ENCODE measurements around the gene KLK12.

The KLK12 gene

DNA sequence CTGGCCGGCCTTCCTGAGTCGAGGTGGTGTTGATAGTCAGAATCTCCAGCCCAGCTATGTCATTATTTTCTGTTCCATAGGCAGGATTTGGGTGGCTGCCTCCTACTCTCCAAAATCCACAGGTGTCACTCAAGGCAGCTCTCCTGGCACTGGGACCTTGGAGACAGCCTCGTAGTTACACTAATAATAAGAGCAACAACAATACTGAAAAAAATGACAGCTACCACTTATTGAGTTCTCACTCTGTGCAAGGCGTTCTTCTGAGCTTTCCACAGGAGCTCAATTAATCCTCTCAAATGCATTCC is 12.2 kb upstream of the KLK12 start:
- DNase-seq (ENCODE audit: low read depth), result no peak

DNA sequence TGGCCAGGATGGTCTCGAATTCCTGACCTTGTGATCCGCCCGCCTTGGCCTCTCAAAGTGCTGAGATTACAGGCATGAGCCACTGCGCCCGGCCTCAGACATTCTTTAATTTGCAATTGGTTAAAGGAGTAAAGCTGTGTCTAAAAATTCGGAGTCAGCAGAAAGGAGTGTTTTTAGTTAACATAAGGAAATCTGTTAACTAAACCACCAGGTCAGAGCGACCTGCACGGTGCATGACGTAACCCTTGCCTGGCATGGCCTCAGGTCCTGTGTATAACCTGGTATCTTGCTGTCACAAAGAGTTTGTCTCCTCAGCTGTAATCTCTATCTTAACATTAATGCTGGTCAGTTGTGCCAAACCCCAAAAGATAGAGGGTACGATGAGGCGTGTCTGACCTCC is 9.5 kb upstream of the KLK12 start:
- DNase-seq (ENCODE audit: low read depth), result no peak

DNA sequence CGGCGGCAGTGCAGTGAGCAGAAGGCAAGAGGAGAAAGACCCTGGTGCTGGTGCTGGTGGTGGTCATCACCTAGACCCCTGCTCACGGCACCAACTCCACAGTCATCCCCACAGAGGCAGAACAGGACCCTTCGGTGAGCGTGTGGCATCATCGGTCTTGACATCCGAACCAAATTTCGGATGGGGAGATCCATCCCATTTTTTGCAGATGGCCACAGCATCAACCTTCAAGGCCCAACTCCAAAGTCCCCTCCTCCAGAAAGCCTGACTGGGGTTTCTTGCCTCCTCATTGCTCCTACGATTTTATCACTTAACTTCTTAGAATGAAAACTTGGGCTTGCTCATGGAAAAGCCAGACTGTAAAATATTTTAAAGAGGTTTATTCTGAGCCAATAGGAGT is 8.7 kb upstream of the KLK12 start:
- DNase-seq (ENCODE audit: low read depth), result no peak

DNA sequence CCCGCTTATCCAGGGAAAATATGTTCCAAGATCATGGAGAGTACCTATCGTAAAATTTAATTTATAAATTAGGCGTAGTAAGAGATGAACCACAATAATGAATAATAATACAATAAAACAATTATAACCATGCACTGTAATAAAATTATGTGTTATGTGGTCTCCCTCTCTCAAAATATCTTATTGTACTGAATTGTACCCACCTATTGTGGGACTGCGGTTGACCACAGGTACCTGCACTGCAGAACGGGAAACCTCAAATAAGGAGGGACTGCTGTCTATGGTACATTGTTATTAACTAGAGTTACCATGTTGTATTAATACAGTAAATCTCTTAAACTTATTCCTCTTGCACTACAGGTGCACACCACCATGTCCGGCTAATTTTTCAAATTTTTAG is 5.3 kb upstream of the KLK12 start:
- DNase-seq (ENCODE audit: low read depth), result no peak

DNA sequence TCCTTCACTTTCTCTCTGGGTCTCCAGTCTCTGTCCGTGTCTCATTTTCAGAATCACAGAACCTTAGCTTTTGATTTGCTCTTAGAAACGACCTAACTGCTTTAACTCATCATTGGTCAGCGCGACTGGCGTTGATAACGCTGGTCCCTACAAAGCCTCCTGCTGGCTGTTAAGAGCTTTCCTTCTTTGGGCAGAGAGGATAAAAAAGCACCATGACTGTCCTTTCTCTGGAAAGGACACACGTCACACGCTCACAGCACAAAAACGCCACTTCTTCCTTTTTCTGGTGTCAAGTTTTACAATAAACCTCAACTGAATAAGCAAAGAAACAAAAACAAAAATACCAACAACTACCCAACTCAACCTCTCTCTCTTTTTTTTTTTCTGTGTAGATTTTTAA is 1.7 kb upstream of the KLK12 start:
- no peak for DNase-seq (ENCODE audit: low read depth)

DNA sequence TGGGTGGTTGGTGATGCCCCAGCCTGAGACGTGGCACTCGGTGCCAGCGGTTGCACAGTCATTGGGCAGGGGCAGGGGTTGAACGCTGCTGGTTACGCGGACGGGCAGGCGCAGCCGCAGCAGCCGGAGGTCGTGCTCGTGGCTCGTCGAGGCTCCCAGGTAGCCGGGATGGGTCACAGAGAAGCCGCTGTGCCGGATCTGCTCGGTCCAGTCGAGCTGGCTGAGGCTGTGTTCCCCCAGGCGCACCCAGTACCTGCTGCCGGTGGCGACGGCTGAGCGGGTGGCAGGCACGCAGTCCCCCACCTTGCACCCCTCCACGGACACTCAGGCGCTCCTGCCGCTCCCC is 2.9 kb downstream of the KLK12 start:
- DNase-seq (ENCODE audit: low read depth), result no peak

DNA sequence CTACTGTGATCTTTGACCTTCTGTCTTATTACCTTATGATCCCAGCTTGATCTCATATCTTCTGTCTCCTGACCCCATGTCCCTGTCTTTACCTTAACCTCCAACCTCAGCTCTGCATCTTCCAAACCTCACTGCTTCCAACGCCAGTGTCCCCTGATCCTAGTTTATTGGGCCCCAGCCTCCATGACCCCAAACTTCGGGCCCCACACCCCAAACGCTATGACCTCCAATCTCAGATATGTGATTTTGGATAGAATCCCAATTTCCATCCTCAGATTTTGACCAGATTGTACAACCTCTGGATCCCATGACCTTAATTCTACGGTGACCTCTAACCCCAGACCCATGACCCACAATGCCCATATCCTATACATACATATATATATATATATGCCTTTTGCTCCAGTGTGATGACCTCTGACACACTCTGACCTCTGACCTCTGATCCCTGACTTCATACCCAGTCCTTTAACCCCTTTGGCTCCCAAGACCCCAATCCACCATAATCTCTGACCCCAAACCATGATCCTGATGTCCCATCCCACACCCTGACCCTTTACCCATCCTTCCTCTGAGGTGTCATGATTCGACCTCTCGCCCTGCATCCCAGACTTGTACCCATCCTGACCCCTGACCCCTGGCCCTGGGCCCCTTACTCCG is 3.5 kb downstream of the KLK12 start:
- DNase-seq (ENCODE audit: low read depth), result no peak

DNA sequence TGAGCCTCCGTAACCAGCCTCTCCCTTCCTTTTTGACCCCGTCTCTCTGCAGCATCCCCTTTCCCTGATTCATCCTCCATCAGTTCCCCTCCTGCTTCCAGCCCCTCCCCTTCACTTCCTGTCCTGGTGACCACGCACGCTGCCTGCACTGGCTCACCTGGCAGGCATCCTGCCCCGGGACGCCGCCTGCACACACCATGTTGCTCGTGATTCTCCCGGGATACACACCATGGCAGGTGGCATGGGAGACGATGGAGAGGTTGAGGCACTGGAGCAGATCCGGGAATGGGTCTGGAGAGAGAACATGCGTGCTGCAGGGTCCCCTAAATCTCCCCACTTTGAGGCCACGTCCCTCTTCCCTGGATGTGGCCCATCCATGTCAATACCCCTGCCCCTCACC is 4.2 kb downstream of the KLK12 start:
- no peak for DNase-seq (ENCODE audit: low read depth)

DNA sequence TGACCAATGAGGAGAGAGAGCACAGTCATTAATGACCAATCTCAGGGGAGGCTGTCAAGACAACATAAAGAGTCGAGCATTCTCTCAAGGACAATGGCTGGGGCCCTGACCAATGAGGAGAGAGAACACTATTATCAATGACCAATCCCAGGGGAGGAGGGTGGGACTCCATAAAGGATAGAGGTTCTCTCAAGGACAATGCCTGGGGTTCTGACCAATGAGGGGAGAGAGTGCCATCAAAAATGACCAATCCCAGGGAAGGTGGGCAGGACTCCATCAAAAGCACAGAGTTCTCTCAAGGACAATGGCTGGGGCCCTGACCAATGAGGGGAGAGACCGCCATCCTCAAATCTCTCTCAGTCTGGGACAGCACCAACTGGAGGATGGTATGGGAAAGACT is 5.1 kb downstream of the KLK12 start:
- DNase-seq (ENCODE audit: low read depth), result no peak

DNA sequence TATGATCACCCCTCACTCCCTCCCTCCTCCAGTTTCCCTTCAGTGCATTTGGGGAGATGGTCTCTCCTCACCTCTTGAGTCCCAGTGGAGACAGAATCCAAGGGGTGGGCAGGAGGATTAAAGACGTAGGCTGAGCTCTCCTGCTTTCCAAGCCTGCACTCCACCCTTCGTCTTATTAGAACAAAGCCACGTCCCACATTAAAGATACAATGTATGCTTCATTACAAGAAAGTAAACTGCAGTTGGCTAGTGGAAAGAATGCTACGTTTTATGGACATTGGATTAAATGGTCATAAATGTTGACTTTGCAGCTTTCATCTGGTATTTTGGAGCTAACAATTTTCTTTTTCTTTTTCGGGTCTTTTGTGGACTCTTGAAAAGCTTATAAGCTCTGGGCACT is 6.9 kb downstream of the KLK12 start:
- DNase-seq (ENCODE audit: low read depth), result no peak

DNA sequence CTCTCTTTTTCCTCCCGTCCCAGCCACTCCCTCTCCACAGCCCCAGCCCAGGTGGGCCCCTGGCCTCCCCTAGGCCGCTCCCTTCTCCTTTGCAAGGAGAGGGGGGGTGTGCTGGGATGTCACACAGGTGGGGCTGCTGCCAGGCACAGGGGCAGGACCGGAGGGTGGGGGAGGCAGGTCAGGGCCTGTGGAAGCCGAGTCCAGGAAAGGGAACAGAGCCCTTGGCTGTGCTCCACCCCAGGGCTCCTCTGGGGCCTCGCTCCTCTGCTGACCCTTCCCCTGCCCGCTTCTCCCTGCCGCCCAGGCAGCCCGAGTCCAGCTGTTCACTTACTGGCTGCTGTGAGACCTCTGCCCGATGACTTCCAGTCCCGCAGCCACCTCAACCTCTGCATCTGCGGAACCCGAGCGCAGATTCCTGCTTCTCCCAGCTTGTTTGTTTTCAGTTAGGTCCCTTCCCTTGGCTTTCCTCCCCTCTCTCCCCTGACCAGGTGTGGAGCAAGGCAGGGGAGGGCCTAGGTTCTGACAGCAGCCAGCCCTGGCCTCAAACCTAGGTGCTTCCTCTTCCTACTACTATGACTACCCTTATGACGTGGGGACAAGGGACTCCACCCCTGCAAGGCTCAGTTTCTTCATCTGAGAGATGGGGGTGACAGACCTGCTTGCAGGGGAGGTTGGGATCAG is 7.5 kb downstream of the KLK12 start:
- DNase-seq (ENCODE audit: low read depth), result no peak

DNA sequence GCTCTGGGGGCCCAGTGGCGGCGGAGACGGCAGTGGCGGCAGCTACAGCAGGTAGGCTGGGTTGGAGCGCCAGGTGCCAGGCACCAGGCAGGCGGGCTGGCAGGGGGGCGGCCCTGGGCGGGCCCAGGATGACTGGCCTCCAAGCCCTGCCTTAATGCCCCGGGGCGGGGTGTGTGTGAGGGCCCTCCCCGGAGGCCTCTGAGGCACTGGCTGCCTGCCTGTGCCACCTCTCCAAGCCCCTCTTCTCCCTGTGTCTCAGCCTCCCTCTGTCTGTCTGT is 8.3 kb downstream of the KLK12 start, which contains the start of gene KLK11:
TSS of gene KLK11 (minus strand) at position 63 of the 278 bp plus-strand sequence. CDS start 985 bp downstream, outside the sequence.
- DNase-seq (ENCODE audit: low read depth), result no peak

DNA sequence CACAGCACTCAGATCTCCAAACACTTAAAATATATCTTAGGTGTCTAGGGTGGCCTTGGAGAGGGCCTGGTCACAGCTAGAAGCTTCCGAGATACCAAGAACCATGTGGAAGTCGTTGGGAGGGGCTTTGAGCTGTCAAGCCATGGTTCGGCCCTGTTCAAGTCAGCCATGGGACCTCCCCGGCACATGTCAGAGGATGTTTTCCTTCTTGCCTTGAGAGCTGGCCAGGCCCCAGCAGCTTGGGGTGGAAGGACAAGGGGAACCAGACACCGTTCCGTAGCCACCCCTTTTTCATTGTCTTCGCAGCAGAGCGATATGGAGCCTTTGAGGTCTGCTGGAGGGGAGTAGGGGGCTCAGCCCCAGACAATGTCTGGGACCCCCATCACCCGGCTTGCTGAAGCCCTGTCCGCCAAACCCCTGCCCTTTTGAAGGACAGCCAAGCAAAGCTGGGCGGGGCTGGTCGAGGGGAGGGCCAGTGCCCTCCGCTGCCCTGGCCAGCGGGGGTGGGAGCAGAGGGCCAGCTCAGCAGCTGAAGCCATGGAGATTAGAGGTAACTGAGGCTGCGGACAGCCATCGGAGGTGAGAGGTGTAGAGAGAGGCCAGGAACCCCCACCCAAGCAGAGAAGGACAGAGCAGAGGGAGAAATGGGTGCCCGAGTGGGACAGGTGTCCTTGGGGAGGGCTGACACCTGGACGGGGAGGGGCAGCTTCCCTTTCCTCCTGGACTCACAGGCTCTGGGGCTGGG is 8.8 kb downstream of the KLK12 start:
- no peak for DNase-seq (ENCODE audit: low read depth)

DNA sequence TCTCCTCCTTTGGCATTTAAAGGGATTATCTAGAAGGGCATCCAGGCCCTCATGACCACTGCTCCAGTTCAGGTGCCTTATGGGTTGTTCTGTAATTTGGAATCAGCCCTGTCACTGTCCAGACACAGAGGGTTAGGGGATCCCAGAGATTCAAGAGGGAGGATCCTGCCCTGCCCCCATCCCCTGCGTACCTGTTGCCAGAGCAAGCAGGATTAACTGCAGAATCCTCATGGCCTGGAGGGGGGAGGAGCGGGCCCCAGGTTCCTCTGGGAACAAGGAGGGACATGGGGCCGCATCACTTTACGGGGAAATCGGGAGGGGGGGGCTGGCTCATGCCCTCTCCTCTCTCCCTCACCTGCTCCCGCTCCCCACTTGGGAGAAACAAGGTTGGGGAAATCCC is 9.4 kb downstream of the KLK12 start:
- no peak for DNase-seq (ENCODE audit: low read depth)

DNA sequence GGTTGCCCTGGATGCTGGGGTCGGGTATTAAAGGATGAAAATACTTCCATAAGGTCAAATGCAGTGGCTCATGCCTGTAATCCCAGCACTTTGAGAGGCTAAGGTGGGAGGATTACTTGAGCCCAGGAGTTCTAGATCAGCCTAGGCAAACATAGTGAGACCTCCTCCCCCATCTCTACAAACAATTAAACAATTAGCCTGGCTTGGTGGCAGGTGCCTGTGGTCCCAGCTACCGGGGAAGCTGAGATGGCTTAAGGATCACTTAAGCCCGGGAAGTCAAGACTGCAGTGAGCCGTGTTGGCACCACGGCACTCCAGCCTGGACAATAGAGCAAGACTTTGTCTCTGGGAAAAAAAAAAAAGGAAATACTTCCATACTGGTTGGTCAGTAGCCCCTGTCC is 9.9 kb downstream of the KLK12 start:
- DNase-seq (ENCODE audit: low read depth), result no peak

DNA sequence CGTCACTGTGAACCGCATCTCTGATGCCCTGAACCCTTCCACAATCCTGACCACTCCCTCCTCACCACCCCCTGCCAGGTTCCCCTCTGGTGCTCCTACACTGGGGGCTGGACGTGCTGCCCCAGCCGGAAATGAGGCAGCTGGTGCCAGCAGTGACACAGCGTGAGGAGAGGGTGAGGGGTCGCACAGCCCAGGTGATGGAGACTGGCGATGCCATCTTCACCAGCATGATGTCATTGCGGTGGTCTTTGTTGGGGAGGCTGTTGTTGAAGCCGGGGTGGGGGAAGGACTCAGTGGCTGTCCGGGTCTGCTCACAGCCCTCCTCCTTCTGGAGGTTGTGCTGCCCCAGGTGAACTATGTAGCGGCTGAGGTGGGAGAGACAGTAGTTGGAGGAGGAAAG is 10.9 kb downstream of the KLK12 start:
- no peak for DNase-seq (ENCODE audit: low read depth)

DNA sequence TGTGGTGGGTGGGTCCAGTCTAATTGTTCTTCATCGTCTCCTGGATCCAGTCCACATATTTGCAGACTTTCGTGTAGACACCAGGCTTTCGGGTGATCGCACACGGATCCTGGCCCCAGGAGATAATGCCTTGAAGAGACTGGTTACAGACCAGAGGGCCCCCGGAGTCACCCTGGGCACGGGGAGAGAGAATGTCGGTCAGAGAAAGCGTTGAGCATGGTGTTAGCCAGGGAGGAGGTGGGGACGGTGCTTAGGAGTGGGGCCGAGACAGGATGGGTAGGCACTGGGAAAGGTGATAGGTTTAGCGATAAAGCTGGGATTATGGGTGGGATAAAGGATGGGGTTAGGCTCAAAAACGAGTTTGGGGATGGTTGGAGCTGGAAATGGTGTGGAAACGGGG is 12.3 kb downstream of the KLK12 start:
- no peak for DNase-seq (ENCODE audit: low read depth)

DNA sequence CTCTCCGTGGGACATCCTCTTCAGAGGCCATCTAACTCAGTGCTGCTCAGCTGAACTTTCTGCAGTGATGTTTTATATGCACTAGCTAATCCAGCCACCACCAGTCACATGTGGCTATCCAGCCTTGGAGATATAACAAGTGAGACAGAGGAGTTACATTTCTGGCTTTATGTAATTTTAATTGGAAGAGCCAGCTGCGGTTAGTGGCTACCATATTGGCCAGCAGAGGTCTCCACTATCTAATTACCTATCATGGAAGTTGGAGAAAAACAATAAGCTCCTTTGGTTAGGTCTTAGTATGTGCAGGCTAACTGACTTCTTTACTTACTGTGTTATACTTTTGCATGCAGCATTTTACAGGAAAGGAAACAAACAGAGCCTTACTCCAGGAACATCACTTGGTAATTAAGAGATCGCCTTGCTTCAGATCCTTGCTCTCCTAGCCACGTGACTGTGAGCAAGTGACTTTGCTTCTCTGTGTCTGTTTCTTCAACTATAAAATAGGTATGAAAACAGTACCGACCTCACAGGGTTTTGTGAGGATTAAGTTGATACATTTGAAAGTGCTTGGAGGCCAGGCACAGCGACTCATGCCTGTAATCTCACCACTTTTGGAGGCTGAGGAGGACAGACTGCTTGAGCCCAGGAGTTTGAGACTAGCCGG is 13.7 kb downstream of the KLK12 start:
- DNase-seq (ENCODE audit: low read depth), result no peak

DNA sequence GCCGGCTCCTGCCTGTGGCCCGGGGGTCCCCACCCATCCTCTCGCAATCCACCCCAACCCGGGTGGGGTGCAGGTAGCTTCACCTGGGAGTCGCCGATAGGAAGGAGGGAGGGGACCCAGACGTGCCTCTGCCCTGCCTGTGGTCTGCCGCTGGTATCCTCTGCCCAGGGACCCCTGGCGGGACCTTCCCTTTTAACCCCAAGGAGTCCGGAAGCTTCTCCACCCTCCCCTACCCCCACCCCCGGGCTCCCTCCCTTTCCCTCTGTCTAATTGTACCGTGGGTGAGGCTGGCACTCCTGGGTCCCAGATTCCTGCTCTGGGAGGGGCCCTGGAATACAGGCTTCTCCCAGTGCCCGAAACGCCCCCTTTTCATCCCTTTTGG is 15.3 kb downstream of the KLK12 start, which contains the start of gene KLK10:
TSS of gene KLK10 (minus strand) at position 166 of the 382 bp plus-strand sequence. CDS start 579 bp downstream, outside the sequence.
- DNase-seq (ENCODE audit: low read depth), result no peak

DNA sequence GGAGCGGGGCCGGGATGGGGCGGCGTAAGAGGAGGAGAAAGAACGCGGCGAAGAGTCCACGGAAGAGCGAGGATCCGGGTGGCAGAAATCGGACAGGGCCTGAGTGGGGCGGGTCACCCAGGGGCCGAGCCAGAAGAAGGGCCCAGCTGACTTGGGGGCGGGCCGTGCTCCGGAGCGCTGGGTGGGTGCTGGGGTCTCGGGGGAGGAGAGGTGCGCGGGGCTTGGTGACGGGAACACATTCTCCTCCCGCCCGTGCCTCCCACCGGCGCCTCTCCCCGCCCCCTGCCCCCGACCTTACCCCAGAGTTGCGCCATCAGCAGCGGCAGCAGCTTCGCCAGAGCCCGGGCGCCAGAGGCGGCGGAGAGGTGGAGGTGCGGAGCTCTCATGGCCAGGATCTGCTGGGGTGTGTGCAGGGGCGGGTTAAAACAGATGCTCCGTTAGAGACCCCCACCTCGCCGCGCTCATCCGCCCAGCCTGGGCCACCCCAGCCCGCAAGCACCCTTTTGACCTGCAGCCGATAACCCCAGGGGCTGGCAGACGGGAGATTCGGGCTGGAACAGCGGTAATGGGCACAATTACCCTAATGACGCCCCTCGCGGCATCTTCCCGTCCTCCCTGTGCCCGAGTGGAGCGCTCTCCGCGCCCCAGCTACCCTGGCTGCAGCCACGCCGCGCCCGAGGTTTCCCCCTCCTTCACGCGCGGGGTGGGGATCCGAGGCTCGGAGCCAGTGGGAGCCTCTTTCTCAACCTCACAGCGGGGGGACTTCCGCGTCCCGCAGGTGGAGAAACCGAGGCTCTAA is 15.9 kb downstream of the KLK12 start:
- DNase-seq (ENCODE audit: low read depth), result no peak

DNA sequence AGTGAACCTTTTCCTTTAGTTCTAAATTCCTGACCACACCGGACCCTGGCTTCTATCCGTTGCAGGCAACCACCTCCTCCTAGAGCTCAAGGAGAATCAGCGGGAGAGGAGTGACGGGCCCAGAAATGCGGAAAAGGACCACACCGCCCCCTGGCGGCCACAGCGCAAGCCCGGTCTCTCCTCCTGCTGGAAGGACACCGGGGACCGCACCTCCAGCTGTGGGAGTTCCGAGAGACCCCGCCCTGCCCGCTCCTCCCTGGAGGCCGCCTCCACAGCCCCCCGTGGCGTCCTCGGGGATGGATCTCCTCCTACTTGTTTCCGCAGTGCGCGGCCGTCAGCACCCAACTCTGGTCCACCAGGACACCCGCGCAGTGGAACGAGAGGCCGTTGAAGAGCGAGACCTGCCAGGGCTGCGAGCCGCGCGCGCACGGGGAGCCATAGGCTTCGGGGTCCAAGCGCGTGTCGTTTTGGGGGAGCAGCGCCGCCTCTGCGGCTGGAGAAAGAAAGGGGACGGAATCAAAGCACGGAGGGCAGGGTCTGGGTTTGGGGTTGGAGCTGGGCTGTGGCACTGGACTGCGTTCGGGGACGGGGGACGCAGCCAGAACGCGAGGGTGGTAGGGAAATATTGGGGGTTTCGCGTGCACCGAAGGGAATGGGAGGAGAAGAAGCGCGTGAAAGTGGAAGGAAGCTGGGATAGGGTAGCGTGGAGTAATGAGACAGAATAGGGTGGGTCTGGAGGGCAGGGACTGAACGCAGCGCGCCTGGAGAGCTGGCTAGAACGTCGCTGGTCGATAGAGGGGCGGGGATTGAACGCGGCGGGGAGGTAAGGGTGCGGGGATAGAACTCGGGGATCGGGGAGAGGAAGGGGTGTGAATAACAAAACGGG is 17.8 kb downstream of the KLK12 start:
- DNase-seq (ENCODE audit: low read depth), result no peak

Data from T-helper 22 cell (primary cell).